ENCODE data around the gene KLF11. TPM values are rescaled to one million over a fixed set of nuclear protein-coding genes. Genes with fewer than 3 reads are reported as not detected.

The KLF11 gene
- total and polyA plus RNA-seq, 2 donors (not counting 1 experiment from before 2014, with no cell fraction given), result 5.9 to 6.8 TPM

DNA sequence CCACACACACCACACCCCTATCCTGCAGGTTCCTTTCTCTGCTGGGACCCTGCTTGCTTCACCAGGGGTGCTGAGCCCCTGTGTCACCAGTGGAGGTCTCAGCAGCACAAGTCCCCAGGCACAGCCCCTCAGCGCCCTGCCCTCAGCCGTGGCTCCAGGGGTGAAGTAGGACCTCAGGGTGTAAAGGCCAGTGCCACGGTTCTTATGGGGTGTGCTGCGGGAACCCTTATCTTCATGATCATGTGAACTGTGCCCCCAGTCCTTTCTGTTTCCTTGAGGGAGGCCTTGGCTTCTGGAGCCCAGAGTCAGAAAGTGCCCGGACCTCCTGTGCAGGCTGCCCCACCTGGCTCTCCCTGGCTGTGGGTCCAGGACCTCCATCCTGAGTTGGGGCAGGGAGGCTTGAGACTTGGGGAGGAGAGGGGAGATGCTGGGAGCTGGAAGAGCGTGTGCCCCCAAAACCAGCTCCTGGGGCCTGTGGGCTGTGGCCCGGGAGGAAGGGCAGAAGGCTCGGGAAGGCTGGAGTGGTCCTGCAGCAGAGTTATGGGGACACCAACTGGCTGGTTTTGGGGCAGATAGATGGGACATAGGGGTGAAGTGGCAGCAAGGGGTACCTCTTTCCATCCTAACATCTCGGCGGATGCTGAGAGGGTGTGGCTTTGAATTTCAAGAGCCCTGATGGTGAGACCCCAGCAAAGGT is 20.2 kb upstream of the KLF11 start:
- no peaks in the 10 kb centered on the region for H3K27me3 ChIP-seq (ENCODE audit: control insufficient read depth, insufficient read depth, low read length)
- no peak overlapping the region for H3K4me3 ChIP-seq (replicated peaks in 1 of 4; ENCODE audit: control extremely low read depth in 1 of 4, insufficient read depth in 1 of 4, low read depth in 3 of 4, low read length in 4 of 4)
- no peaks in the 10 kb centered on the region for H4K20me1 ChIP-seq (ENCODE audit: control insufficient read depth, extremely low read depth, insufficient read depth, low read length)
- no peaks in the 10 kb centered on the region for H3K4me1 ChIP-seq (ENCODE audit: control insufficient read depth, extremely low read depth, insufficient read depth, low read length)
- no peak overlapping the region for H3K27ac ChIP-seq (ENCODE audit: insufficient read depth, low read length)
- no peaks in the 10 kb centered on the region for H3K9me3 ChIP-seq (ENCODE audit: control insufficient read depth, insufficient read depth, low read depth, low read length)
- no peaks in the 10 kb centered on the region for H3K79me2 ChIP-seq (ENCODE audit: control insufficient read depth, insufficient read depth, low read length)
- TF ChIP-seq, protein P1, sequence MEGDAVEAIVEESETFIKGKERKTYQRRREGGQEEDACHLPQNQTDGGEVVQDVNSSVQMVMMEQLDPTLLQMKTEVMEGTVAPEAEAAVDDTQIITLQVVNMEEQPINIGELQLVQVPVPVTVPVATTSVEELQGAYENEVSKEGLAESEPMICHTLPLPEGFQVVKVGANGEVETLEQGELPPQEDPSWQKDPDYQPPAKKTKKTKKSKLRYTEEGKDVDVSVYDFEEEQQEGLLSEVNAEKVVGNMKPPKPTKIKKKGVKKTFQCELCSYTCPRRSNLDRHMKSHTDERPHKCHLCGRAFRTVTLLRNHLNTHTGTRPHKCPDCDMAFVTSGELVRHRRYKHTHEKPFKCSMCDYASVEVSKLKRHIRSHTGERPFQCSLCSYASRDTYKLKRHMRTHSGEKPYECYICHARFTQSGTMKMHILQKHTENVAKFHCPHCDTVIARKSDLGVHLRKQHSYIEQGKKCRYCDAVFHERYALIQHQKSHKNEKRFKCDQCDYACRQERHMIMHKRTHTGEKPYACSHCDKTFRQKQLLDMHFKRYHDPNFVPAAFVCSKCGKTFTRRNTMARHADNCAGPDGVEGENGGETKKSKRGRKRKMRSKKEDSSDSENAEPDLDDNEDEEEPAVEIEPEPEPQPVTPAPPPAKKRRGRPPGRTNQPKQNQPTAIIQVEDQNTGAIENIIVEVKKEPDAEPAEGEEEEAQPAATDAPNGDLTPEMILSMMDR (conservative IDR thresholded peaks at IDR 0.05 in 1 of 2, IDR thresholded peaks at IDR 0.05 in 1 of 2; ENCODE audit: low read depth in 1 of 2, low read length in 2 of 2), result no peak
- no peak overlapping the region for H3K4me2 ChIP-seq (ENCODE audit: extremely low read depth, insufficient read depth, low read length)
- H2AFZ ChIP-seq (ENCODE audit: low read length), result no peak overlapping the region
- no peaks in the 10 kb centered on the region for H3K36me3 ChIP-seq (ENCODE audit: control insufficient read depth, insufficient read depth, low read length)
- H3K9ac ChIP-seq (ENCODE audit: insufficient read depth, low read length), result no peak overlapping the region
- no peak for DNase-seq (ENCODE audit: low read depth in 2 of 2)

DNA sequence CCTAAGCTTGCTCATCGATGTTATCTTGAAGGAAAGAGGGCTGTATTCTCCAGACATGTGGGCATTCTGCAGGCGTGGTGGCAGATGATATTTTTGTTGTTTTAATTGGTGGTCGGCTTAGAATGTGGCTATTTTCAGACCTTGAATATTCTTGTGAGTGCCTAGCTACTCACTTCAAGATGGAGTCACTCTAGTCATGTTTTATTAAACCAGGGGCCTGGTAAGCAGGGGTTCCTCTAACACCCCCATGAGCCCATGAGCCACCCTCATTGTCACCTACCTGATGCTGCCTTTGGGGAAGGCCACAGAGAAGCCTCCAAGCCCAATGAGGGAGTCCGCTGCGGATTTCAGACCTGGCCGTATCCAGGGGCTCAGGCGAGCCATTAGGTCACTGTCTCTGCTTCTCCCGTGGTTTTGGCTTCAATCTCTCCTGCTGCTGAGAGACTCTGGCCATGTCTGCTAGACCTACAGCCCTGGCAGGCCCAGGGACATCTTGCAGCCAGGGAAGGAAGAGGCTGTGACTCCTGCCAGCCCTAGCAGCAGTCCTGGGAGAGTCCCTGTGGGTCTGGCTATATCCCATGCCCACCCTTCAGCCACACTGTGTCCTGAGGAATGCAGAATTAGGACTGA is 16.3 kb upstream of the KLF11 start:
- Histone ChIP-seq H3K4me2 (ENCODE audit: extremely low read depth, insufficient read depth, low read length) (no peak overlapping the region), H3K79me2 (ENCODE audit: control insufficient read depth, insufficient read depth, low read length) (no peaks in the 10 kb centered on the region), H3K9me3 (ENCODE audit: control insufficient read depth, insufficient read depth, low read depth, low read length) (no peaks in the 10 kb centered on the region), H3K9ac (ENCODE audit: insufficient read depth, low read length) (no peak overlapping the region), H3K4me3 (replicated peaks in 1 of 4; ENCODE audit: control extremely low read depth in 1 of 4, insufficient read depth in 1 of 4, low read depth in 3 of 4, low read length in 4 of 4) (no peak overlapping the region), H3K27ac (ENCODE audit: insufficient read depth, low read length) (no peak overlapping the region), H2AFZ (ENCODE audit: low read length) (no peak overlapping the region), H3K4me1 (ENCODE audit: control insufficient read depth, extremely low read depth, insufficient read depth, low read length) (no peaks in the 10 kb centered on the region), H3K36me3 (ENCODE audit: control insufficient read depth, insufficient read depth, low read length) (no peaks in the 10 kb centered on the region), H3K27me3 (ENCODE audit: control insufficient read depth, insufficient read depth, low read length) (no peaks in the 10 kb centered on the region), H4K20me1 (ENCODE audit: control insufficient read depth, extremely low read depth, insufficient read depth, low read length) (no peaks in the 10 kb centered on the region)
- no peak for TF ChIP-seq EZH2 (IDR thresholded peaks at IDR 0.05; ENCODE audit: low read length, missing control alignments)
- TF ChIP-seq, protein P1 (conservative IDR thresholded peaks at IDR 0.05 in 1 of 2, IDR thresholded peaks at IDR 0.05 in 1 of 2; ENCODE audit: low read depth in 1 of 2, low read length in 2 of 2), result no peak
- no peak for DNase-seq (ENCODE audit: low read depth in 2 of 2)

DNA sequence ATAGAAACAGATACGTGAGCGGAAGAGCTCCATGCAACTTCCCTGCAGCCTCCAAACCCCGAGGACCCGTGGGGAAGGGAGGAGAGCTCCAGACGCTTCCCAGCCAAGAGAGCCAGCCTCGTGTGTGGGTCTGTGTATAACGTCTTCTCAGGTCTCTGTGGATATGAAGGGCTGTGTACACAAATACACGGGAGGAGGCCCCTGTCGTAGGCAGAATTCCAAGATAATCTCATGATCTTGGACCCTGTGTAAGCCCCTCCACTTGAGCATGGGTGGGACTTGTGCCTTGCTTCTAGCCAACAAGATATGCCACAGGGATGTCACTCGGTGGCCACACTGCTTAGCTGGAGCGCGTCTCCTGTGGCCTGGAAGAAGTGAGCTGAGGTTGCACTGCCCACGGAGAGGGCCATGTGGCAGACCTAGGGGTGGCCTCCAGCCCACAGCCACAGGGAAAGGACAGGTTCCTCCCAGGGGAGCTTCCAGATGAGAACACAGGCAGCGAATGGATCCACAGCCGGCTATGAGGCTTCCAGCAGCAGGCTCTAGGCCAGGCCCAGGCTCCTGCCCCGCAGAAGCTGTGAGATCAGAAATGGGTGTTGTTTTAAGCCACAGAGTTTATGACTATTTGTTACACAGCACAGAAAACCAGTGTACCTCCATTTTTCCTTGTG is 15.6 kb upstream of the KLF11 start:
- DNase-seq (ENCODE audit: low read depth in 2 of 2), result no peak
- no peaks in the 10 kb centered on the region for H4K20me1 ChIP-seq (ENCODE audit: control insufficient read depth, extremely low read depth, insufficient read depth, low read length)

More for the DNA sequence above, 15.6 kb upstream of the KLF11 start:
- no peak overlapping the region for H3K27ac ChIP-seq (ENCODE audit: insufficient read depth, low read length)
- no peak overlapping the region for H3K4me2 ChIP-seq (ENCODE audit: extremely low read depth, insufficient read depth, low read length)
- no peaks in the 10 kb centered on the region for H3K36me3 ChIP-seq (ENCODE audit: control insufficient read depth, insufficient read depth, low read length)
- no peak for TF ChIP-seq EZH2 (IDR thresholded peaks at IDR 0.05; ENCODE audit: low read length, missing control alignments)
- TF ChIP-seq, protein P1 (conservative IDR thresholded peaks at IDR 0.05 in 1 of 2, IDR thresholded peaks at IDR 0.05 in 1 of 2; ENCODE audit: low read depth in 1 of 2, low read length in 2 of 2), result no peak
- no peak overlapping the region for H2AFZ ChIP-seq (ENCODE audit: low read length)
- H3K4me3 ChIP-seq (replicated peaks in 1 of 4; ENCODE audit: control extremely low read depth in 1 of 4, insufficient read depth in 1 of 4, low read depth in 3 of 4, low read length in 4 of 4), result no peak overlapping the region
- H3K9ac ChIP-seq (ENCODE audit: insufficient read depth, low read length), result no peak overlapping the region
- H3K27me3 ChIP-seq (ENCODE audit: control insufficient read depth, insufficient read depth, low read length), result no peaks in the 10 kb centered on the region
- H3K9me3 ChIP-seq (ENCODE audit: control insufficient read depth, insufficient read depth, low read depth, low read length), result no peaks in the 10 kb centered on the region
- H3K4me1 ChIP-seq (ENCODE audit: control insufficient read depth, extremely low read depth, insufficient read depth, low read length), result no peaks in the 10 kb centered on the region
- H3K79me2 ChIP-seq (ENCODE audit: control insufficient read depth, insufficient read depth, low read length), result no peaks in the 10 kb centered on the region
